Stimulated activated CD4-positive, alpha-beta T cell treated with anti-CD3 and anti-CD28 coated beads, Interleukin-4, amount 100 ng/mL, for 48 hours (primary cell): Measurements from ENCODE around the gene TBCK.
"Not testable (repeated sequence)": the region's sequence is repeated elsewhere in the genome, so short reads cannot be mapped to it uniquely, and the experiment has no call there.

ENCODE experiments used
- DNase-seq, 2 donors: peaks; one replicate each; pipeline ENCODE4 v3.0.0-alpha.2; 2020; ENCODE audit warnings: low read depth in 2 of 2

Gene TBCK

GRCh38 chr4:106116025-106116424 lies 200.0 kb downstream of the TBCK start:
- DNase-seq = no peak

DNA sequence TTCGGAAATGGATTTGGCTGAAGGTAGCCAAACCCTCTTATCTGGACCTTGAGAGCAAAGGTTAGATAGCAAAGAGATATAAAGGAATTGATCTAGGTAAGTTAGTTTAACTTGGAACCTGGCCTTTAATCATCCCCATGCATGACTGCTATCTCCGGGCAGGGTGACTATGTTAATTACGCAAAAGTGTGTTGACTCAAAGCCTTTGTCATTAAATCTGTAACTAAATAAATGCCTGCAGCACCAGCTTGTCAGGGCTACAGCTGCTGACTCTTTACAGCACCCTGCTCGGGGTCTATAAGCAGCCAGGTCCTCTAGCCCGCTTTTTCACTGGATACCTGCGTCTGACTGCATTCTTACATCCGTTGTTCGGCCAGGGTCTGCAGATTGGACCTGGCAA lies 201.7 kb downstream of the TBCK start:
- no peak for DNase-seq

GRCh38 chr4:106111778-106112469 lies 204.1 kb downstream of the TBCK start:
- not testable (repeated sequence) for DNase-seq

GRCh38 chr4:106109929-106110328 lies 206.1 kb downstream of the TBCK start:
- DNase-seq = no peak

DNA sequence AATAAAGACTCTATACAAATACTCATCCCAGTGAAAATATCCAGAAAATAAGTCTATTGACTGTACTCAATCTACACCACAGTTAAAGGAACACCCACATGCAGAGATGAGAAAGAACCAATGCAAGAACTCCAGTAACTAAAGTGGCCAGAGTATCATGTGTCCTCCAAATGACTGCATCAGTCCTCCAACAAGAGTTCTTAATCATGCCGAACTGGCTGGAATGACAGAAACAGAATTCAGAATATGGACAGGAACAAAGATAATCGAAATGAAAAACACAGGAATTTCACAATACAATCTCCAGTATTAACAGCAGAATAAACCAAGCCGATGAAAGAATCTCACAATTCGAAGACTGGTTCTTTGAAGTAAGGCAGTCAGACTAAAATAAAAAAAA lies 210.3 kb downstream of the TBCK start:
- DNase-seq = no peak

DNA sequence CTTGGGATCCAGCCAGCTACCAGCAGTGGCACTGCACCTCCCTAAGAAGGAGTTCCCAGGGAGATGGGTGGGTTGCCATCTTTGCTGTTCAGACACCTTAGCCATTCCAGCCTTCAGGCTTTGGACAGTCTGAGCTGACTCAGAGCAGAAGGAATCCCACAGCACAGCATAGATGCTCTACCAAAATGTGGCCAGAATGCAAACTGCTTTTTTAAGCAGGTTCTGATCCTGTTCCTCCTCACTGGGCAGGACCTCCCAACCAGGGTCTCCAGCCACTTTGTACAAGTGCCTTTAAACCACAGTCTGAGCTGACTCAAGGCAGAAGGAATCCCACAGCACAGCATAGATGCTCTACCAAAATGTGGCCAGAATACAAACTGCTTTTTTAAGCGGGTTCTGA lies 211.7 kb downstream of the TBCK start:
- no peak for DNase-seq

GRCh38 chr4:106096454-106096853 lies 219.6 kb downstream of the TBCK start:
- no peak for DNase-seq

- DNase-seq = no peak
Measured at GRCh38 chr4:106095408-106095807, 220.6 kb downstream of the TBCK start.

GRCh38 chr4:106092361-106093040 lies 223.5 kb downstream of the TBCK start:
- DNase-seq = no peak

GRCh38 chr4:106090826-106091225 lies 225.2 kb downstream of the TBCK start:
- no peak for DNase-seq

- no peak for DNase-seq
Measured at GRCh38 chr4:106083065-106083464, 232.9 kb downstream of the TBCK start.

GRCh38 chr4:106080376-106080775 lies 235.6 kb downstream of the TBCK start:
- DNase-seq = no peak

DNA sequence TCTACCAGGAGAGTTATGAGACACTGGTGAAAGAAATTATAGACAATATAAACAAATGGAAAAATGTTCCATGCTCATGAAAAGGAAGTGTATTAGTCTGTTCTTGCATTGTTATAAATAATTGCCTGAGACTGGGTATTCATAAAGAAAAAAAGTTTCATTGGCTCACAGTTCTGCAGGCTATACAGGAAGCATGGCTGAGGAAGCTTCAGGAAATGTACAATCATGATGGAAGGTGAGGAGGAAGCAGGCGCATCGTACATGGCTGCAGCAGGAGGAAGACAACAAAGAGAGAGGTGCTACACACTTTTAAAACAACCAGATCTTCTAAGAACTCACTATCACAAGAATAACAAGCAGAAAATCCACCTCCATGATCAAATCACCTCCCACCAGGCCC lies 236.4 kb downstream of the TBCK start:
- DNase-seq = no peak

DNA sequence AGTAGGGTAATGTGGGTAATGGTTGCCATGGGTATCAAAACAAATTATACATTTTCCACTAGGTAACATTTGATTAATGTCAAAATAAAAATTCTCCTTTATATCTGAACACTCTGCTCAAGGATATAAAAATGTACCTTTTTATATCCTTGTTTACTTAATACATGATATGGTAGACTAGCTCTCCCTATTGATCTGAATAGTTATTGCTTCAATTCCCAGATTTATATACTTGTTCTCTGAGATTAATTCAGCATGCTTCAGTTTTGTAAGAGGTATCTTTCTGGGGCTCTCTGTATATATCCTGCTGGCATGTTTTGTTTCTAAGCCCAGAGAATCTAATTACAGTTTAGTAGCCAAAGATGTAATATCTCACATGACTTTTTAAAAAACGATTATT lies 251.0 kb downstream of the TBCK start:
- DNase-seq = no peak

DNA sequence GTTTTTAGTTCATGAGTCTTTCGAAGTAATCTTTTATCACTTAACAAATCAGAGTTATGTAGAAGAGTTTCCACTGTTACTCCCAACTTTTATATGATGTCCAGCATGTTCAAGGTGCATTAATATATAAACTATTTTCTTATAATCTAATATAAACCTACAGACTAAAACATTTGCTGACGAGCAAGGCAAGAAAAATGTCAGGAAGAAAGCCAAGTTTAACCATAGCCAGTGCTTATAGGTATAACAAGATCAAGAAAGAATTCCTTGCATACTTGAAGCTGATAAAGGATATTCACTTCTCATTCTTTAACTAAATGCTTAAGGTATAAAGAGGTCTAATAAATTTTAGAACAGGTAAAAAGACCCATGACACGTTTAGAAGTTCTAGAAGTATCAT lies 253.0 kb downstream of the TBCK start:
- no peak for DNase-seq

GRCh38 chr4:106062452-106062875 lies 253.5 kb downstream of the TBCK start:
- DNase-seq = no peak

DNA sequence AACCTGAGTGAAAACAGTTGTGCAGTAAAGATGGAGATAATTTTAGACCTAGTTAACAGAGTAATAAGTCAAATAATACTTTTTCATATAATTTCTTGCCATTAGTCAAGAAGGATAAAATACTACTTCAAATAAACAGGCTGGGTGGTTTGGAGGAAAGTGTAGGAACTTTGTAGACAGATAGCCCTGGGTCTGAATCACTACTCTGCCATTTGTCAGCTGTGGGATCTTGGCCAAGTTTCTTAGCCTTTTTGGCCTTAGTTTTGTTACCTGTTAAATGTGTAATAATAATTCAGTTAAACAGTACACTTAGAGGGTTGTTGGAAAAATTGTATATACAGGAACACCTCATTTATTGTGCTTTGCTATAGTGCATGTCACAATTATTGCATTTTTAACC lies 257.1 kb downstream of the TBCK start:
- no peak for DNase-seq

DNA sequence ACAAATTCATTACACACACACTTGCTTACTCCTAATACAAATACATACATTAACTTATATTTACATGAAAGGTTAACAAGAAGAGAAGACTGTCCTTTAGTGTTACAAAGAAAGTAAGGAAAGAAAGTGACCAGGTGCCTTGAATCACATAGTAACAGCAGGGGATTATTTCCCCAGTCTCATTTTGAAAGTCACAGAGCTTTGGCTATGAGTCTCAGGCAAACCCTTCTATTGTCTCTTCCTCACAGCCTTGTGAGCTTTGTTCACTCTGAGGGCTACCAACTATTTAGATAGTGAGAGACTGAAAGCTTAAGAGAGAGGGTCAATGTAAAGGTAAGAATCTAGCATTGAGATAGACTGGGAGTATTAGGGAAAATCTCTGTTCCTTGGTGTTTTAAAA lies 259.1 kb downstream of the TBCK start:
- DNase-seq = no peak

DNA sequence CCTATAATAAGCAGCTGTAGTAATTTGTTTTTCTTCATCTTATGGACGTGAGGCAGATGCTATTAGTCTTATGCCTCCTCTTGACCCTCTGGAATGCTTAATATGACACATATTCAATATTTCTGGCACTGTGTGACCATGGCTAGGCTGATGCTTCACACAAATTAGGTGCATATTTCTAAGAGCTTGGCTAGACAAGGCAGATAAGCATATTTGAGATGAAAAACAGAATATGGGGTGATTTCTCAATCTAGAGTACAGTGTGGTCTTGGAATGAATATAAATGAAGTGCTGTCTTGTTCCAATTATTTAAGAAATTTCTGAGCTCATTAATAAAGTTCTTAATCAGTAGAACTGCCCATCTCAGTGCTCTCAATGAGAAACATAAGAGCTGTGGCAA lies 264.5 kb downstream of the TBCK start:
- DNase-seq = no peak

DNA sequence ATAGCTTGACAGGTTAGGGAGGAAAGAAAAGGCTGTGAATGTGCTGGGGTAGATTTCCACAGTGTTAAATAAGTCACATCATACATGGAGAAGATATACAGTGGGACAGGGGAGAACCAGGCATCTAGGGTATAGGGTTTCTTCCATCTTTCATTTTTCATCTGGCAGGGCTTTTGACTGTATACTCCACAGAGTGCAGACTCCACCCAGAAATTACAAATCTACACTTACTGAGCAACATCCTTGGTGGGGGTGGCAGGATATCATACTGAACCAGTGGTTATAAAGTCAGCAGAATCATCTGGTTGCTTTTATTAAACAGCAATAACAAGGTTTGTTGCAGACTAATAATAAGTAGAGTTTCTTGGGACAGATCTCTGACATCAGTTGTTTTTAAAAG lies 266.5 kb downstream of the TBCK start:
- no peak for DNase-seq

DNA sequence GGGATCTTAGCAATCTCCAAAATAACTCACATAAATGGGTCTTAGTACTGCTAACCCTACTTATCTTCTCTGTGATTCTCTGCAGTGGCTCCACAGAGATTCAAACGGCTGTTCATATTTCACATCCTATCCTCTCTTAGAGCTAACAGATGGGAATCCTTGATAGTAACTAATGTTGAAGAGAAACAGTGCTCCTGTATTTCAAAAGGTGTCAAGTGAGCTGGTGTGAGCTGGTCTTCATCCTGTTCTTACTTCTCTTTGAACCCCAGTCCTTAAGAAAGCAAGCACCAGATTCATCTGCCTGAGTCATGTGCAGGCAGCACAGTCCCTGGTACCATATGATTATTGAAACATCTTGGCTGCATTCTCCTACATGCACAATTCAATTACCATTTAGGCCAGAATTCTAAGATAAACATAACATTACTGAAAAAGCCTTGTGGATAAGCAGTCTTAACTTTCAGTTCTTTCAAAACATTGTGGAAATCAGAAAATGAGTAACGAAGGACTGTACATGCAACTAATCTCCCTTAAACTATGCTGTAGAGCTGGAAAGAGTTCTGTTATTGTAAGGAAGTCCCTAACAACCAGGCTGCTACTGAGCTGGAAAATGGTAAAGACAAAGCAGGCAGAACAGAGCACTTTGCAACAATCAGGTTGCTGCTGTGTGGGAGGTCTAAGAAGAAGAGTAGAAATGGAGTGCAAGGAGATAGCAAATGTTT lies 267.6 kb downstream of the TBCK start:
- DNase-seq = no peak

GRCh38 chr4:106046083-106046482 lies 269.9 kb downstream of the TBCK start:
- no peak for DNase-seq
